ENCODE data around the gene C2CD3. TPM values are rescaled to one million over a fixed set of nuclear protein-coding genes. Genes with fewer than 3 reads are reported as not detected.
"Not testable (repeated sequence)": the region's sequence is repeated elsewhere in the genome, so short reads cannot be mapped to it uniquely, and the experiment has no call there.

C2CD3 gene
- total RNA-seq, 1 experiment from 2014 or later: 37.9 TPM

DNA sequence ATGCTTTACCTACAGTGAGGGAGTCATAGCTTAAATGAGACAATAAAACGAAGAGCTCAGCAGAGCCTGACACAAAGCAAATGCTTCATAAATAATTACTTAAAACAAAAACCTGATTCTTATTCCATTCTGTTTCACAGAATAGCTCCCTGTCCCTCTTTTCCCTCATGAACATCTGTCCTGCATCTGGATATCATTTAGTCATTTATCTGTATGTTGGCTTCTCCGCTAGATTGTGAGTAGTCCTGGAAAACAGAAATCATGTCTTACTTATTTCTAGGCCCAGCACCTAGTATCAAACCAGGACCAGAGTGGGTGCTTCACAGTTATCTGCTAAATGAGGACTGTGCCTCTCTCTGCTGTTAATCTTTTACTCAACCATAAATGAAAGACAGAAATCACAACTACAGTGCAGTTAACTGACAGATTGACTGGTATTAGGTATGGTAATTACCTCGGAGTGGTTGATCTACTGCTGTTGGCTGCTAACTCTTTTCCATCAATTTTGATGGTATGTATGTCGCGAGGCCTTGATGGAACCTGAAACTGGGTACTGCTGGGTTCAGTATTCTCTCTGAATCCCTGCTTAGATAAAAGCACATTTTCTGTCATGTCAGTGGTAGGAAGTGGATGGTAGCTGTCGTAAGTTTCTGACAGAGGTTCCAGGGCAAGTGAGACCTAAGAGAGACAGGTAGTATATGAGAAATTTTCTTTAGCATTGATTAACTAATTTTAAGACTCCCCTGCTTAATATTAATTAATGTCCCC, 31.5 kb downstream of the C2CD3 start:
- no peaks in the 10 kb centered on the region for H3K9me3 ChIP-seq (ENCODE audit: low read length)
- no peak overlapping the region for H3K4me2 ChIP-seq (ENCODE audit: low read depth, low read length, poor library complexity, severe bottlenecking)
- no peaks in the 10 kb centered on the region for H4K20me1 ChIP-seq (ENCODE audit: insufficient read depth, low read depth, low read length)
- H2AFZ ChIP-seq (ENCODE audit: low read length): no peak overlapping the region
- no peak overlapping the region for H3K9ac ChIP-seq (ENCODE audit: low read length)
- peaks cover 9% of the 10 kb centered on the region; the same call in 1 of the 2 replicates for H3K36me3 ChIP-seq (ENCODE audit: insufficient read depth, low read length)
- H3K9me2 ChIP-seq (replicated peaks; ENCODE audit: insufficient read depth, low read length): no peaks in the 10 kb centered on the region
- H3K27ac ChIP-seq (ENCODE audit: low read length): no peak overlapping the region
- no peak overlapping the region for H3K4me3 ChIP-seq (ENCODE audit: low read length)
- no peak for DNase-seq
- no peaks in the 10 kb centered on the region for H3K27me3 ChIP-seq (ENCODE audit: low read length)
- no peaks in the 10 kb centered on the region for H3K4me1 ChIP-seq (ENCODE audit: low read length)
- H3K79me2 ChIP-seq (ENCODE audit: low read length): peaks cover 28% of the 10 kb centered on the region

DNA sequence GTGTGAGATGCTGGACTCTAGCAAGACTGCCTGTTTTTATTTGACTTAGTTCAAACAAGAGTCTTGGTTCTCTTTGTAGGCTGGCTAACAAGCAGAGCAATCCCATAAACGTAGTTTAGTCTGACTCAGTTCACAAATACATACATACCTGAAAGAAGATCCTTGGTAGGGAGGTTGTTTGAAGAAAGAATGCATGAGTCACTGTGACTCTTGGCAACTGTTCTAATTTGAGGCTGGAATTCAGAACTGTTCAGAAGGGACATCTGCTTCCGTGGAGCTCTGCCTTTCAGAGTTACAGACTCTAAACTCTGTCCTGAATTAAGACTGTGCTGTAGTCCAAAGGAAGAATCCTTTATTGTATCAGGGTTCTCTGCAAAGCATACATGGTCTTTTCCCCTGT, 32.2 kb downstream of the C2CD3 start:
- Histone ChIP-seq H3K4me1 (ENCODE audit: low read length) (no peaks in the 10 kb centered on the region), H3K9ac (ENCODE audit: low read length) (no peak overlapping the region), H3K36me3 (ENCODE audit: insufficient read depth, low read length) (peaks cover 12% of the 10 kb centered on the region; the same call in 1 of the 2 replicates), H3K9me3 (ENCODE audit: low read length) (no peaks in the 10 kb centered on the region), H3K4me2 (ENCODE audit: low read depth, low read length, poor library complexity, severe bottlenecking) (no peak overlapping the region), H4K20me1 (ENCODE audit: insufficient read depth, low read depth, low read length) (no peaks in the 10 kb centered on the region), H3K79me2 (ENCODE audit: low read length) (peaks cover 28% of the 10 kb centered on the region), H3K27me3 (ENCODE audit: low read length) (no peaks in the 10 kb centered on the region), H3K27ac (ENCODE audit: low read length) (no peak overlapping the region), H3K9me2 (replicated peaks; ENCODE audit: insufficient read depth, low read length) (no peaks in the 10 kb centered on the region), H2AFZ (ENCODE audit: low read length) (no peak overlapping the region), H3K4me3 (ENCODE audit: low read length) (no peak overlapping the region)
- DNase-seq: no peak

DNA sequence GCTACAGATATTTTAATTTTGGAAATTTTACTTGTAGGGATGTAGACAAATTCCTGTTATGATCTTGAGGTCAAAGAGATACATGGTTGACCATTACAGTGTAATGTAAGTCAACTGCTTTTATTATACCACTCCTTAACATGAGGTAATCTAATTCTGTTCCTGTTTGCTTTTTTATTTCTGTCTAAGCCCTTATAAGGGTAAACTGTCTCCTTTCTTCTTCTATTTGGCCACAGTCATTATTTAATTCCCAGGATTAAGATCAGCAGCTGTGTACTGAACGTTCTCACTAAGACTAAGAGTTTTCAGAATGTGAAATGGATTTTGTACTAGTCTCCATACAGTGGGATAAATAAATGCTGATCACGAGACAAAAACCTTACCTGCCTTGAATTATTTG, 32.8 kb downstream of the C2CD3 start:
- no peak overlapping the region for H3K9ac ChIP-seq (ENCODE audit: low read length)

DNA sequence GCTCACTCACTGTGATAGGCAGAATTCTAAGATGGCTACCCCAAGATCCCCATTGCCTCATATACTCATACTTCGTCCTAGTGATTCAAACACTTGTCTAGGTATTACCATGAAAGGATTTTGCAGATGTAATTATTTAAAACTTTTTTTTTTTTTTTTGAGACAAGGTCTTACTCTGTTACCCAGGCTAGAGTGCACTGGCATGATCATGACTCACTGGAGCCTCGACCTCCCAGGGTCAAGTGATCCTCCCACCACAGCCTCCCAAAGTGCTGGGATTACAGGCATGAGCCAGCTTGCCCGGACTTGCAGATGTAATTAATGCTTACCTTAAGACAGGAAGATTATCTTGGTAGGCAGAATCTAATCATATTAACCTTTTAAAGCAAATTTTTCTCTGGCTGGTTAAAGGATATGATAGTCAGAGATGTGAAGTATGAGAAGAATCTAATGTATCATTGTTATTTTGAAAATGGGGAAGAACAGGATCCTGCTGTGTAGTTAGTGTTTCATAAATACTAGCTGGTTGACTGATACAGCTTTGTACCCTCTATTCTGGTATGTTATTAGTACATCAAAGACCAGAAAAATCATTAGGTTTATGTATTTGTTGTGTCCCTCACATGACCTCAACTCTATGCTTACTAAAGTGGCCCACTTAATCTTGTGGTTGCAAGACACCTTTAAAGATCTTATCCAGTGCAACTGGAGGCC, 35.5 kb downstream of the C2CD3 start:
- Histone ChIP-seq H3K79me2 (ENCODE audit: low read length) (peaks cover 3% of the 10 kb centered on the region; the same call in 1 of the 2 replicates), H3K9me2 (replicated peaks; ENCODE audit: insufficient read depth, low read length) (no peaks in the 10 kb centered on the region), H3K9ac (ENCODE audit: low read length) (no peak overlapping the region), H3K4me1 (ENCODE audit: low read length) (no peaks in the 10 kb centered on the region), H3K9me3 (ENCODE audit: low read length) (no peaks in the 10 kb centered on the region), H3K27me3 (ENCODE audit: low read length) (no peaks in the 10 kb centered on the region), H3K4me3 (ENCODE audit: low read length) (no peak overlapping the region), H3K4me2 (ENCODE audit: low read depth, low read length, poor library complexity, severe bottlenecking) (no peak overlapping the region), H3K27ac (ENCODE audit: low read length) (no peak overlapping the region), H4K20me1 (ENCODE audit: insufficient read depth, low read depth, low read length) (no peaks in the 10 kb centered on the region), H2AFZ (ENCODE audit: low read length) (no peak overlapping the region), H3K36me3 (ENCODE audit: insufficient read depth, low read length) (peaks cover 41% of the 10 kb centered on the region)
- DNase-seq: no peak

More for the DNA sequence above, 32.8 kb downstream of the C2CD3 start:
- no peaks in the 10 kb centered on the region for H3K9me2 ChIP-seq (replicated peaks; ENCODE audit: insufficient read depth, low read length)
- H3K36me3 ChIP-seq (ENCODE audit: insufficient read depth, low read length): peaks cover 17% of the 10 kb centered on the region
- no peaks in the 10 kb centered on the region for H3K4me1 ChIP-seq (ENCODE audit: low read length)
- H4K20me1 ChIP-seq (ENCODE audit: insufficient read depth, low read depth, low read length): no peaks in the 10 kb centered on the region
- no peak overlapping the region for H3K4me3 ChIP-seq (ENCODE audit: low read length)
- no peak overlapping the region for H2AFZ ChIP-seq (ENCODE audit: low read length)
- H3K27me3 ChIP-seq (ENCODE audit: low read length): no peaks in the 10 kb centered on the region
- no peak overlapping the region for H3K4me2 ChIP-seq (ENCODE audit: low read depth, low read length, poor library complexity, severe bottlenecking)
- DNase-seq: no peak
- no peaks in the 10 kb centered on the region for H3K9me3 ChIP-seq (ENCODE audit: low read length)
- H3K79me2 ChIP-seq (ENCODE audit: low read length): peaks cover 27% of the 10 kb centered on the region
- H3K27ac ChIP-seq (ENCODE audit: low read length): no peak overlapping the region

DNA sequence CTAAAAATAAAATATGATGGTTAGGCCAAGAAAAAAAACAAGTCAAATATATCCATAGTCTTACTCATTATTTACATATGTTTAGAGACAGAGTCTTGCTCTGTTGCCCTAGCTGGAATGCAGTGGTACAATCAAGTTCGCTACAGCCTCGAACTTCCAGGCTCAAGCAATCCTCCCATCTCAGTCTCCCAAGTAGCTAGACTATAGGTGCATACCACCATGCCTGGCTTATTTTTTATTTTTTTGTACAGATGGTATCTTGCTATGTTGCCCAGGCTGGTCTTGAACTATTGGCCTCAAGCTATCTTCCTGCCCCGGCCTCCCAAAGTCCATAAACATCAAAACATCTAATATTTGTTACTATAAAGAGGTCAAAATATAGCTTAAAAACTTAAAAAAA, 36.1 kb downstream of the C2CD3 start:
- no peak overlapping the region for H3K4me2 ChIP-seq (ENCODE audit: low read depth, low read length, poor library complexity, severe bottlenecking)
- no peak overlapping the region for H3K9ac ChIP-seq (ENCODE audit: low read length)
- H3K9me2 ChIP-seq (replicated peaks; ENCODE audit: insufficient read depth, low read length): no peaks in the 10 kb centered on the region
- H4K20me1 ChIP-seq (ENCODE audit: insufficient read depth, low read depth, low read length): no peaks in the 10 kb centered on the region
- H3K9me3 ChIP-seq (ENCODE audit: low read length): no peaks in the 10 kb centered on the region
- H3K27me3 ChIP-seq (ENCODE audit: low read length): no peaks in the 10 kb centered on the region
- H3K36me3 ChIP-seq (ENCODE audit: insufficient read depth, low read length): peaks cover 43% of the 10 kb centered on the region
- no peak overlapping the region for H3K4me3 ChIP-seq (ENCODE audit: low read length)
- H3K4me1 ChIP-seq (ENCODE audit: low read length): no peaks in the 10 kb centered on the region
- DNase-seq: no peak
- H3K79me2 ChIP-seq (ENCODE audit: low read length): no peaks in the 10 kb centered on the region; the same call in 1 of the 2 replicates
- no peak overlapping the region for H3K27ac ChIP-seq (ENCODE audit: low read length)
- H2AFZ ChIP-seq (ENCODE audit: low read length): no peak overlapping the region

DNA sequence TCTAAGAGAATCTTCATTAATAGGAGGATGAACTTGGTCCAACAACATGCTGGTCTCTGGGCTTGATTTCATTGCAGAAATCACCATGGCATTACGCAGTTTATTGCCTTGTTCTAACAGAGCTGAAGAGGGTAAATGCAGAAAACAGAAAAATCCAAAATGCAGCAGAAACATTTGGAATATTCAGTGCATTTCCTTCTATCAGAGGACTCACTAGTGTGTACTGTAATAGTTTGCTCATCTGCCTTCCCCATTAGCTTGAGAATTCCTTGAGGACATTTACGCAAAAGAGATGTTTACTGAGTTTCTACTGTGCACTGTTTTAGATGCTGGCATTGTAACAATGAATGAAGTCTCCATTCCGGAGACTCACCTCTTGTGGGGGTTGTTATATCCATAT, 37.4 kb downstream of the C2CD3 start:
- H3K36me3 ChIP-seq (ENCODE audit: insufficient read depth, low read length): peaks cover 43% of the 10 kb centered on the region
- H3K27me3 ChIP-seq (ENCODE audit: low read length): no peaks in the 10 kb centered on the region
- no peak for DNase-seq
- H3K4me2 ChIP-seq (ENCODE audit: low read depth, low read length, poor library complexity, severe bottlenecking): no peak overlapping the region
- no peak overlapping the region for H3K4me3 ChIP-seq (ENCODE audit: low read length)
- no peaks in the 10 kb centered on the region for H4K20me1 ChIP-seq (ENCODE audit: insufficient read depth, low read depth, low read length)
- no peaks in the 10 kb centered on the region for H3K9me3 ChIP-seq (ENCODE audit: low read length)
- no peaks in the 10 kb centered on the region for H3K9me2 ChIP-seq (replicated peaks; ENCODE audit: insufficient read depth, low read length)
- no peak overlapping the region for H2AFZ ChIP-seq (ENCODE audit: low read length)
- no peak overlapping the region for H3K27ac ChIP-seq (ENCODE audit: low read length)
- no peaks in the 10 kb centered on the region for H3K4me1 ChIP-seq (ENCODE audit: low read length)
- no peaks in the 10 kb centered on the region for H3K79me2 ChIP-seq (ENCODE audit: low read length)
- no peak overlapping the region for H3K9ac ChIP-seq (ENCODE audit: low read length)

DNA sequence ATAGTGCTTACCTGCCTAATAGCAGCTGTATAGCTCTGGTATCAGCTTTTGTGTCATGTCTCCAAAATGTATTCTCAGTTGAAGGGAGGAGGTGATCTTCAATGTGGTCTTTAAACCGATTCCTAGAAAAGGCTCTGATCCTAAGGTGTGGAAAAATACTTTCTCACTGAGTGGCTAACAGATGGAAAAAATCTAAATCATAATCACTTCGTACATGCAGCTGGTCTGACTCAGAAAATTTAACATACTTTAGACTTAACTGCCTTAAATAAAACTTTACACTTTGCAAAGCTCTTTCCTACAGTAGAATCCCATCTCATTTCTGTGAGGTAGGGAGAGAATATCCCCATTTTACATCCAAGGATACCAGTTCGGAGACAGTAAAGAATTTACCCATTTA, 38.0 kb downstream of the C2CD3 start:
- H3K4me2 ChIP-seq (ENCODE audit: low read depth, low read length, poor library complexity, severe bottlenecking): no peak overlapping the region
- H3K4me1 ChIP-seq (ENCODE audit: low read length): no peaks in the 10 kb centered on the region
- no peaks in the 10 kb centered on the region for H3K27me3 ChIP-seq (ENCODE audit: low read length)
- H3K27ac ChIP-seq (ENCODE audit: low read length): no peak overlapping the region
- H4K20me1 ChIP-seq (ENCODE audit: insufficient read depth, low read depth, low read length): no peaks in the 10 kb centered on the region
- H3K9me3 ChIP-seq (ENCODE audit: low read length): no peaks in the 10 kb centered on the region
- H3K9me2 ChIP-seq (replicated peaks; ENCODE audit: insufficient read depth, low read length): no peaks in the 10 kb centered on the region
- no peak overlapping the region for H3K4me3 ChIP-seq (ENCODE audit: low read length)
- no peak overlapping the region for H3K9ac ChIP-seq (ENCODE audit: low read length)
- no peak overlapping the region for H2AFZ ChIP-seq (ENCODE audit: low read length)
- DNase-seq: no peak
- peaks cover 38% of the 10 kb centered on the region for H3K36me3 ChIP-seq (ENCODE audit: insufficient read depth, low read length)
- no peaks in the 10 kb centered on the region for H3K79me2 ChIP-seq (ENCODE audit: low read length)

DNA sequence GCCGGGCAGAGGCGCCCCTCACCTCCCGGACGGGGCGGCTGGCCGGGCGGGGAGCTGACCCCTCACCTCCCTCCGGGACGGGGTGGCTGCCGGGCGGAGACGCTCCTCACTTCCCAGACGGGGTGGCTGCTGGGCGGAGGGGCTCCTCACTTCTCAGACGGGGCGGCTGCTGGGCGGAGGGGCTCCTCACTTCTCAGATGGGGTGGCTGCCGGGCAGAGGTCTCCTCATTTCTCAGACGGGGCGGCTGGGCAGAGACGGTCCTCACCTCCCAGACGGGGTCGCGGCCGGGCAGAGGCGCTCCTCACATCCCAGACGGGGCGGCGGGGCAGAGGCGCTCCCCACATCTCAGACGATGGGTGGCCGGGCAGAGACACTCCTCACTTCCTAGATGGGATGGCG, 41.7 kb downstream of the C2CD3 start:
- not testable (repeated sequence) for H2AFZ ChIP-seq (ENCODE audit: low read length); H3K79me2 ChIP-seq (ENCODE audit: low read length); H3K9ac ChIP-seq (ENCODE audit: low read length); H3K4me2 ChIP-seq (ENCODE audit: low read depth, low read length, poor library complexity, severe bottlenecking); H3K4me1 ChIP-seq (ENCODE audit: low read length); H3K9me3 ChIP-seq (ENCODE audit: low read length); H3K27ac ChIP-seq (ENCODE audit: low read length); H3K9me2 ChIP-seq (replicated peaks; ENCODE audit: insufficient read depth, low read length); H4K20me1 ChIP-seq (ENCODE audit: insufficient read depth, low read depth, low read length); H3K27me3 ChIP-seq (ENCODE audit: low read length); DNase-seq; H3K4me3 ChIP-seq (ENCODE audit: low read length)
- peaks cover 38% of the 10 kb centered on the region for H3K36me3 ChIP-seq (ENCODE audit: insufficient read depth, low read length)

All from Karpas-422 (cell line).